SIG-M5 treated with dmso at 0.1 percent for 504 hours (cell line): ENCODE results near the gene MAGEL2.

Experiments
- DNase-seq: peaks from one replicate; lab custom pipeline; 2025; ENCODE audit not compliant: unreplicated experiment; lab: John Stamatoyannopoulos, UW

Gene MAGEL2

DNA sequence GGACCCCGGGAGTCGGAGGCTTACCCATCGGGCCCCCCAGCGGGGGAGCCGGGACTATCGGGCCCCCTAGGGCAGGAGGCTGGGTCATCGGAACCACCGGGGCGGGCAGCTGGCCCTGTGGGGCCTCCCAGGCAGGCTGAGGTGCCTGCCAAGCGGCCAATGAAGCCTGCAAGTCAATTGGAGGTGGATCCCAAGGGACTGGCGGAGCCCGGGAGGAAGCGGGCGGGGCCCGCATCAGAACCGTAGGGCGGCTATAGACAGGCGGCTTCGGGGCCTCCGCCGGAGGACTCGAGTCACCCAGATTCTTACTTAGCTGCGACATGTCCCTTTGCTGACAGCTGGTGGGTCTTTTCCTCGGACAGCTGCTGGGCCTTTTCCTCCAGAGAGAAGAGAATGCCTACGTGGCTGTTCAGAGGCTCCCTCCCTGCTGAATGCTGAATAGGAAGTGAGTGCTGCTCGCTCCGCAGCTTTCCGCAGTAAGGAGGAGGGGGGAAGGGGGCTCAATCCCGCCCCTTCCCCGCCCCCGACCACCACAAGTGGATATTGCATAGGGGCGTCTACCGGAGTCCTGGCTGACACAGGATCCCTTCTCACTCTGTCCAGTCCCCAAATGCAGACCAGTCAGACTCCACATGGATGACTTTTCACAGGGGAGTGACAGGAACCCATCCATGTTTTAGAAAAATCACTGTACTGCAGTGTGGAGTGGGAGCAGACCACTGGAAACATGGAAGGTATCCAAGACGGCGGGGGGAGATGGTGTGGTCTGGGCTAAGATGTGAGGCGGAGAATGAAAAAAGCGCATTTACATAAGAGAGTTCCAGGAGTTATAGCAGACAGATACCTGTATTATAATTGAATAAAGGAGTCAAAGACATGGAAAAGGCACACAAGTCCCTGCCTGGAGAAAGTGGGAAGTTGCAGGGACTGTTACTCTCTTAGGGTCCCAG is at the start of gene MAGEL2:
Gene MAGEL2, minus strand, starts transcription at position 447 of the 950 bp plus-strand sequence. Its CDS starts 125 bp downstream, at position 322.
- no peak for DNase-seq

DNA sequence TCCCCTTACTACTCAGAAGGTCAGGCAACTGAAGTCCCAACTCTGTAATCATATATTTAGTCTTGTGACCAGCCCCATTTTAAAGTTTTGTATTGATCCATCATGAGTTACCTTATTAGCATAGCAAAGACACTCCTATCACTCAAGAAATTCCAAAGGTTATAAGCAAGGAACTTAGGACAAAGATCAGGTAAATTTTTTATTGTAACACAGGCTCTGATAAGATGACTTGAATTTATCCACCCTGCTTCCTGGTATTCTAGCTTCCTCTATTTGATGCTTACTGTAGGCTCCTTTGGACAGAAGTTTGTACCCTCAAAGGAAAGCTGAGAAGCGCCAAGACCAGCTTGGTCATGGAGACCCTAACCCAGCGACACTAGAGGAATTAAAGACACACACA is 47.6 kb upstream of the MAGEL2 start:
- DNase-seq: no peak

DNA sequence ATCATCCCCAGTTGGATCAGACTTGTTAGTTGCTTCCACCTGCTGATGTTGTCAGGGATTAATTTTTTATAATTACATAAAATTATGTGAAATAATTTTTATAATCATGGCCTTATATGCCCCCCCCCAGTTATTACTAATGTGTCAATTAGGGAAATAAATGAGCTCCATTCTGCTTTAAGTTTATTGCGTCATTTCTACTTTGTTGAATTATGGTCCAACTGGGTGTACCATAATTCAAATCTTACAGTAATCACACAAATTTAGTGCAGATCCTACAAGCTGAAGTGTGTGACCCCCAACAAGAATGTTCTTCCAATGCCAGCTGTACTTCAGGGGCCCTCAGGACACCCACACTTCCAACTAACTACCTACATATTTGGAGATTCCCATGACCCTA is 46.9 kb upstream of the MAGEL2 start:
- no peak for DNase-seq

DNA sequence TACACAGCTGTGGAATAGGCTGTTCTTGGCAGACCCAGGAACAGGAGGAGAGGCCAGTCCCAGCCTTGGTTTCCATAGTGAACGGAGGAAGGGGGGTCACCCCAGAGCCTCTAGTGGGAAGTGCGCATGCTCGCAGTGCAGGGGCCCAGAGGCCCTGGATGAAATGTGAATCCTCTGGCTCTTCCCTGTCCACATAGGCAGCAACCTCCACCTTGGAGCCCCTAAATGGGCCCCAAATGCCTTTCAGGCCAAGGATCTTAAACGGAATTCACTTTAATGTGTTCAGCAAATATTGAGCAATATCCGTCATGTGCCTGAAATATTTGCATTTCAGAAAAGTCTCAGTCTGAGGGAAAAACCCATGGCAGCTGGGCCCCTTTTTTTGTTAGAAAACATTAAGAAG is 42.8 kb upstream of the MAGEL2 start:
- DNase-seq: no peak

DNA sequence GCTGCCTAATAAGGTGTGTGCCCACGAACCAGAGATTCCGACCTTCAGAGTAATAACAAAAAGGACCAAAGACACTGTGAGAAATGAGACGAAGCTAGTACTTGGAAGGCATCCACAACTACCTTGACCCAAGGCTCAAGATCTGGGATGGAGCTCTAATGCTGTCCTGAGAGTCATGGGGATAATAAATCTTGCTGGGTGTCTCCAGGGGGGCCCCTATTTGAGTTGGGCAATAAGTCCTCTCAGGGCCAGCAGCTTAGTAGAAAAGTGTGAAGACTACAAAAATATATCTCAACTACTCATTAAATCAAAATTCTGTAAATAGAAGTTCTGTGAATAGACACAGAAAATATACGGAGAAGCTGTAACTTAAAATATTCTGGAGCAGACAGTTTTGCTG is 42.3 kb upstream of the MAGEL2 start:
- no peak for DNase-seq

DNA sequence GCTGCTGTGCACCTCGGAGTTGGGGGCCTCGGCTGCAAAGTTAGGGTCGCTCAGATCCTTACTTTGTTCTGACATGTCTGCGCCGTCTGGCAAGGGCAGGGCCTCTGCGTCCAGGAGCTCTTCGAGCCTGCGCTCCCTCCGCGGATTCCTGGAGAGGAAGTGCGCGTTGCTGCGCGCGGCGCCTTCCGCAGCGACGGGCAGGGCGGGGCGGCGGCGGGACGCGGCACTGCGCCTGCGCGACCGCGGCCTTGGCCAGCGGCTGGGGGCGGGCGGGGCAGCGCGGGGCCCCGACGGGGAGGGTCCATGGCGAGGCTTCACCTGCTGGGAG is 39.4 kb upstream of the MAGEL2 start, which contains the start of gene NDN:
Gene NDN, minus strand, starts transcription at position 163 of the 328 bp plus-strand sequence. Its CDS starts 88 bp downstream, at position 75.
- DNase-seq: no peak

DNA sequence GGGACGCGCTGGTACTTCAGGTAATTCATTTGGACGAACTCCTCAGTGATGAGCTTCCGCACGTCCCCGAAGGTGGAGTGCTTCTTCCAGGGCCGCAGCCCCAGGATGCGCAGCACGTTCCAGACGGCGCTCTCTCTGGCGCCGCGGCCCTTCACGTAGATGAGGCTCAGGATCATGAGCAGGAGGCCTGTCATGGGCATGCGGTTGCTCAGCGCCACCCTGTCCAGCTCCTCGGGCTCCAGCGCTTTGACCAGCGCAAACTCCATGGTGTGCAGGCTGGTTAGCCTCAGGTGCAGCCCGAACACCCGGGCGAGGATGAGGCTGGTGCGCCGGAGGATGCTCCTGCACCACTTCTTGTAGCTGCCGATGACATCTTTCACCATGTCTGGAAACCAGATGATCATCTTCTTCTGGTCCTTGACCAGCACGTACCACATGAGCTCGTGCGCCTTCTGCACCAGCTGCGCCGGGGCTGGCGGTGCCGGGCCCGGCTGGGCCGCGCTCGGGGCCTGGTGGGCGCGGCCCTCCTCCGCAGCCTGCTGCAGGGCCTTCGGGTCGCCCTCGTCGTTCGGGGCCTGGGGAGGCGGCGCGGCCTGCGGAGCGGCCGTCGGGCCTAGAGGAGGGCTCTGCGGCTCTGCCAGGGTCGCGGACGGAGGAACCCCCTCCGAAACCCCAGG is 38.9 kb upstream of the MAGEL2 start:
- DNase-seq: no peak

DNA sequence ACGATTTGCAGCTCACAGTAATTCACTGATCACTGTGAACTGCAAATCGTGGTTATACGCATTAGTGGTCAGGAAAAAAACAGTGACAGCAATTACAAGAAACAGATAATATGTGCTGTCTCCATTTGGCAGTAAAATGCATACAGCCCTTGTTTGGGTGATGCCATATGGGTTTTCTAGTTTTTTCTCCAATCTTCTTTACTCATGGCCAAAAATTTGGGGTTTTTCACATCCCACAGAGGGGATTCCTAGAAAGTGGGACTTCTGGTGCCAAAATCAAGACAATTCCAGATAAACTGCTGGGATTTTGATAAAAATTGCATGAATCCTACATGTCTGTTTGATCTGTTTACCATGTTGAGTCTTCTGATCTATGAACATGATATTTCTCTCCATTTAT is 23.8 kb upstream of the MAGEL2 start:
- DNase-seq: no peak

DNA sequence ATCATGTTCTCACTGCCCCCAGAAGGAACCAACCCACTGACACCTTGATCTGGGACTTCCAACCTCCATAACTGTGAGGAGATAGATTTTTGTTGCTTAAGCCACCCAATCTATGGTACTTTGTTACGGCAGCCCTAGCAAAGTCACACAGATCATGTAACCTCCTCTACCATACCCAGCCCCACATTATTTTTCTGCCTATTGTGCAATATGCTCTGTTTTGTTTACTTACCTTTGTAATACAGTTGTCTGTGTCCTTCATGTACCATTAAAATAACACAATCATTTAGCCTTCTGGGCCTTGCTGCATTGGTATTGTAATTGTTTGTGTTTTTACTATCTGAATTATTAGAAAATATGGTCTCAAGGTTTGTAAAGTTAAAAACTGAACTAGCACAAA is 23.3 kb upstream of the MAGEL2 start:
- DNase-seq: no peak

DNA sequence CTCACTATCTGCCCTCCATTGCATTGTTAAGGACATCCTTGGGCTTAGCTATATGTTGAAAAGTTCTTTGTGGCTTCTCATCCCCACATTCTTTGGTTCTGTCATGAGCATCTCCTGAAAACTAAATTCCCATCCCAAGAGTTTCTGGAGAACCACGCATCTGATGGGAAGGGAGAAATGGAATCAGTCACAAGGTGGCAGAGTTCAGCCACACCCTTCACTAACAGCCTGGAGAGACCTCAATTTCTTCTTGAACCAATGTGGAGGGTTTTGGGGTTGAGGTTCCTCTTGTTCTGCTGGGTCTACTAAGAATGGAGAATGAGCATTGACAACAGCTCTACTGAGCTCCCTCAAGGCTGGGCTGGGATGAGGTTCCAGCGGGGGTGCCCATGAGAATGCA is 15.6 kb upstream of the MAGEL2 start:
- no peak for DNase-seq

DNA sequence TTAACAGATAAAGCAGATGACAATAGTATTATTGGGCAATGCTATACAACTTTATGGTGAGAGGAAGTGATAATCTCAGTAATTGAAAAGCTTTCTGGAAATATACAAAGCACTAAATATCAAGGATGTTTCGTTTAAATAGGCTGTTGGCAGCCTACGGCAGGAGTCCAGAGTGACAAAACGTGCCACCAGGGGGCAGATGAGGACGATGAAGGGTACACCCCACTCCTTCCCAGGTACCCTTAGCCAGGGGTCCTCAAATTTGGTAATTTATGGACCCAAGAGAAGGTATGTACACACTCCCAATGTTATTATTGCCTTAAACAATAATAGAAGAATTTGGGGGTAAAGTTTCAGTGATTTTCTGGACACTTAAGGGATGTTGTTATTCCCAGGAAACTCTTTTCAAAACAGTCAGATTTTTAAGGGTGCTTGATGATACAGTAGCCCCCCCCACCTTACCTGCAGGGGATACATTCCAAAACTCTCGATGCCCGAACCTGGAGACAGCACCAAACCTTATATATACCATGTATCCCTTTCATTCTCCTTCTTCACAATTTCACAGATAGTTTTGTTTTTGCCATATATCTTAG is 1.4 kb upstream of the MAGEL2 start:
- DNase-seq: no peak

DNA sequence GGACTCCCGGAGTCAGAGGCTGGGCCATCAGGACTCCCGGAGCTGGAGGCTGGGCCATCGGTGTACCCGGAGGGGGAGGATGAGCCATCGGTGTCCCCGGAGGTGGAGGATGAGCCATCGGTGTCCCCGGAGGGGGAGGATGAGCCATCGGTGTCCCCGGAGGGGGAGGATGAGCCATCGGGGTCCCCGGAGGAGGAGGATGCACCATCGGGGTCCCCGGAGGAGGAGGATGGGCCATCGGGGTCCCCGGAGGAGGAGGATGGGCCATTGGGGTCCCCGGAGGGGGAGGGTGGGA is 719 bp downstream of the MAGEL2 start:
- DNase-seq: no peak

DNA sequence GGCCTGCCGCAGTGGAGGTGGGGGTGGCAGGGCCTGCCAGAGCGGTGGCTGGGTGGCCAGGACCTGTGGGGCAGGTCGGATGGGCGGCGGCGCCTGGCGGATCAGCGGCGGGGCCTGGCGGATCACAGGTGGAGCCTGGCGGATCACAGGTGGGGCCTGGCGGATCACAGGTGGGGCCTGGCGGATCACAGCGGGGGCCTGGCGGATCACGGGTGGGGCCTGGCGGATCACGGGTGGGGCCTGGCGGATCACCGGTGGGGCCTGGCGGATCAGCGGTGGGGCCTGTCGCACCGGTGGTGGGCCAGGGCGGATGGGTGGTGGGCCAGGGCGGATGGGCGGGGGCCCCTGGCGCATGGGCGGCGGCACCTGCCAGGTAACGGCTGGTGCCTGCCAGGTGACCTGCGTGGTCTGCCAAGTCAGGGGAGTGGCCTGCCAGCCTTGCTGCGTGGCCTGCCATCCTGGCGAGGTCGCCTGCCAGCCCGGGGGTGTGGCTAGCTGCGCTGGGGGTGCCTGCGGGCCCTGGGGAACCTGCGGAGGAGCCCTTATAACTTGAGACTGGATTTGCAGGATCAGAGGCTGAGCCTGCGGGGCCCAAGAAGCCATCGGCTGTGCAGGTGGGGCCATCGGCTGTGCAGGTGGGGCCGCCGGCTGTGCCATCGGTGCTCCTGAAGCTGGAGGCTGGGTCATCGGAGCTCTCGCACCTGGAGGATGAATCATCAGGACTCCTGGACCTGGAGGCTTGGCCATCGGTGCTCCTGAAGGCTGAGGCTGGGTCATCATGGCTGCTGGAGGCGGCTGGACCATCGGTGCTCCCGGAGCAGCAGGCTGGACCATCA is 1.3 kb downstream of the MAGEL2 start:
- DNase-seq: no peak

DNA sequence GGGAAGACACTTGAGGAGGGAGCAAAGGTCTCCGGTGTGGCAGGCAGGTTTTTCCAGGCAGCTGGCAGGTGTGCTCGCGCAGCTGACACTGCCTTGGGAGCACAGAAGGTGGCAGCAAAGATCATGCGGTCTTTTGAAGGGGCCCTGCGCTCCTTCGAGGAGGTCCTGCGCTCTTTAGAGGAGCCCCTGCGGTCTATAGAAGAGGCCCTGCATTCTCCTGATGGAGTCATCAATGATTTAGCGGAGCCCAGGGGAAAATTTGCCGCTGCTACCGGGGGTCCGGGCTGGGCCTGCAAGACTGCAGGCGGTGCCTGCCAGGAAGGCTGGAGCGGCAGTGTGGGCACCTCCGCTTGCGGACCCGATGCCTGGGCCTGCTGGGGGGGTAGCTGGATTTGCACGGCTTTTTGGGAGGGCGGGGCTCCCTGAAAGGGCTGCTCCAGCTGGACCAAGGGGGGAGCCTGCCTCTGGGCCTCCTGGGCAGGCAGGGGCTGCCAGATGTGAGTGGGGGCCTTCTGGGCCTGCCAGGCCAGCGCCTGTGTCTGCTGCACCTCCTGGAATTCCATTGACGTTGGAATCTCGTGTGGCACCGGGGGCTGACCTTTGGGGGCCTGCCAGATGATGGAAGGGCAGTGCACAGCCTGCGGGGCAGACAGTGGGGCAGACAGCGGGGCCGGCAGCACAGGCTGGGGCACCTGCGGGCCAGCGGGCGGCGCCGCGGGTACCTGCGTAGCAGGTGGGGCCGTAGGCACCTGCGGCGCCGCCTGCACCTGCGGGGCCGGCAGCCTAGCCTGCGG is 2.1 kb downstream of the MAGEL2 start:
- DNase-seq: no peak

DNA sequence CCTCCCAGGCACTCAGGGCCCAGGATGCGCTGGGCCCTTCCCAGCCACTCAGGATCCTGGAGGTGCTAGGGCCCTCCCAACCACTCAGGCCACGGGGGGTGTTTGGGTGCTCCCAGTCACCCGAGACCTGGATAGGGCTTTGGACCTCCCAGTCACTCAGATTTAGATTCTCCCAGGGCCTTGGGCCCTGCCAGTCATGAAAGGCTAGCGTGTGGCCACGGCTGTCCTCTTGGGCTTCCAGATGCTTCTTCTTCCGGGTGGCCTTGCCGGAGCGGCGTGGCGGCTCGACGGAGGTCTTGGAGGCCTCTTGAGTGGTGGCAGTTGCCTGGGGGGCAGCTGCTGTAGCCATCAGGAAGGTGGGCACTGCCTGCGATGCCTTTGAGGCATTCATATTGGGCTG is 2.8 kb downstream of the MAGEL2 start:
- DNase-seq: no peak

DNA sequence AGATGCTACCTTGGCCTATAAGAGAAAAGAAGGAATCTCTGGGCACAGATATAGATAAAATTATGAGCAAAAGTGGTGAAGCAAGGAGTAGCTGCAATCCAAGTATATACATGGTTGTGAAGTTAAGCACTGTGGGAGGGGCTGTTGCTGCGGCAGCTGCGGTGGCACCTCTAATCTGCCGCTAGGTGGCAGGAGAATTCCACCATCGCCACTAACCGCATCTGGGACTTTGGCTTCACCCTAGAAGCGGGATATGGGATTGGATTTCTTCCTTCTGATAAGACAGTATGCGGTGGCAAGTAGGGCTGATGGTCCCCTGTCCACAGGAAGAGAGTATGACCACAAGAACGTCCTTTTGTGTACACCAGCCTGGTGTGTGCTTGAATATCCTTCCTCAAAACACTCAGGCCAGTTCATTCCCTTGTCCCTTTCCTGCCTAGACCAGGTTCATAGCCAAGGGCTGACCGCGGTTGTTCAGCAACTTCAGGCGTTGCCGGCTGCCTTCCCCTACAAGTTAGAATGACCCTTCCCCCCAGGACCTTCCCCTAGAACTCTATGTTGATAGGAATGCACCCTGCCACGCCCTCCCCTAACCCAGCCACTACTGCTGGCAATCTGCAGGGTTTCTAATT is 5.1 kb downstream of the MAGEL2 start:
- peak; percentile 40 for DNase-seq

DNA sequence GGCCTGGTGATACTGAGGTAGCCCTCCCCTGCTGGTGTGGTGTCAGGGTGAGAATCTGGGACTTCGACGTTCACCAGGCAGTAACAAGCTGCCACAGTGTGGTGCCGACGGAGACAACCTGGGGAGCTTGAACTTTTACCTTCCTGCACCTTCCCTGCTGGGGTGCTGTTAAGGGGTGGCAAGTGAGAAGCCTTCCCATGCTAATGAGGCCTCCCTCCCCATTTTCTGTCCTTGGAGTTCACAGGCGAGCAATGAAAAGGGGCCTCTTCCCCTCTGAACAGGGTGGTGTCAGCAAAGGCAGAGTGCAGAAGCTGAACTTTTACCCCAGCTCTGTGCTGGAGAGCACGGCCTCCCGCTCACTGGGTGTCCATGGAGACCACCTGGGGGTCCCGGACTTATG is 13.5 kb downstream of the MAGEL2 start:
- no peak for DNase-seq

DNA sequence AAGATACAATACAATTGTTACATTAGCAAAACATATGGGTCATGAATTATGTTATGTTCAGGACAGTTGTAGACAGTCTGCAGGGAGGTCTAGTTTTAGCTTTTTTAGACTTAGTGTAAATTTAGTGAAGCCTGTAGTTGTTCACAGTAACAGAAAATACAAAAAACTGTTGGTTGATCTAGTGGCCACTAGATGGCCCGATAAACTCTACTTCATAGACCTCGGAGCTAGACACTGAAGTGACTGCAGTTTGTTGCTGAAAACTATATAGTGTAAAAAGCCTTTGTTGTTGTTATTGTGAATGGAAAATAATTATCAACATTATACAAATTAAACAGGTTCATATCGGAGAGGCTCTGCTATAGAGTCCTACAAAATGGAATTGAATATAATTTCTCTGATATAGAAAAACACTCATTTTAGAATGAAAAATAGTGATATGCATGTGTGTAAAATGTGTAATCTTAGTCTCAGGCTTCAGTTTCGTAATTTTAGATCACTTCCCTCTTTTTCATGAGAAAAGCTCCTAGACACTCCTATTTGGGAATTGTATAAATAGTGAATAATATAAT is 18.3 kb downstream of the MAGEL2 start:
- peak; percentile 33 for DNase-seq

DNA sequence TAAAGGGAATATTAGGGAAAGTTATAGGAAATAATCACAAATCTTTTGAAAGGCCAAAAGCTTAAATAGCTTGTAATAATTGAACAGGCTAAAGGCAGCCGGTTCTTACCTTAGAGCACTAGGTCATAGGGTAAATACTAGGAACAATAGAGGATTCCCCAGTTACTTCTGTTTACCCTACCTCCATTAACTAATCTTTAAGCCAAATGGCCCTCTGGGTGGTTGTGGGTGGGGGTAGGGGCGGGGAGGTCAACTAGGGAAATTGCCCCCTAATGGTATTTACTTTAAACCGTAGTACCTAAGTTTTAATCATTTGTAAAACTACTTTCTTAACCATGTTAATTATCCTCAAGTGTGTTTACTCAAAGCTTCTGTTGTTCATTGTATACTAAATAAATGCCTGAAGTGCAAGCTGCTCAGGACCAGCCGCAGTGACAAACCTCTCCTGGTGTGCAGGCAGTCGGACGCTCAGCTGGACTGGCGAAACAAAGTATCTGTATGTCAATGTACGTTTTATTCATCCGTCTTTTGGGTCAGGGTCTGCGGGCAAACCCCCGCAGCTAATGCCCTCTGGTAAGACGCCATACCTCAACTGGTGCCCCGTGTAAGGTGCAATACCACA is 18.9 kb downstream of the MAGEL2 start:
- DNase-seq: no peak
